IPS-11a (cell line): ENCODE results near the gene TTLL6.

Source experiments
- H3K4me3 ChIP-seq: one replicate; pipeline ENCODE4 v1.5.1; 2013; ENCODE audit warnings: low read depth, low read length, control low read depth

The TTLL6 gene

GRCh38 chr17:48745381-48746275 is 71.4 kb downstream of the TTLL6 start:
- no peak overlapping the region for H3K4me3 ChIP-seq

- H3K4me3 ChIP-seq = no peak overlapping the region
Measured at GRCh38 chr17:48740537-48740936, 76.5 kb downstream of the TTLL6 start.

GRCh38 chr17:48738803-48739526 is 78.1 kb downstream of the TTLL6 start:
- no peak overlapping the region for H3K4me3 ChIP-seq

- no peak overlapping the region for H3K4me3 ChIP-seq
Measured at GRCh38 chr17:48738424-48738802, 78.6 kb downstream of the TTLL6 start.

- no peak overlapping the region for H3K4me3 ChIP-seq
Measured at GRCh38 chr17:48737330-48738043, 79.5 kb downstream of the TTLL6 start.

GRCh38 chr17:48735062-48735351 is 82.0 kb downstream of the TTLL6 start:
- H3K4me3 ChIP-seq = no peak overlapping the region

GRCh38 chr17:48734333-48735061 is 82.5 kb downstream of the TTLL6 start:
- H3K4me3 ChIP-seq = no peak overlapping the region

- no peak overlapping the region for H3K4me3 ChIP-seq
Measured at GRCh38 chr17:48733632-48734328, 83.2 kb downstream of the TTLL6 start.

- no peak overlapping the region for H3K4me3 ChIP-seq
Measured at GRCh38 chr17:48732688-48733629, 84.1 kb downstream of the TTLL6 start.

GRCh38 chr17:48731355-48731754 is 85.7 kb downstream of the TTLL6 start:
- no peak overlapping the region for H3K4me3 ChIP-seq

GRCh38 chr17:48730240-48730550 is 86.8 kb downstream of the TTLL6 start:
- H3K4me3 ChIP-seq = no peak overlapping the region

- H3K4me3 ChIP-seq = no peak overlapping the region
Measured at GRCh38 chr17:48729335-48730239, 87.4 kb downstream of the TTLL6 start.

- peak within 1 kb of the TSS; percentile 18 for H3K4me3 ChIP-seq
Measured at GRCh38 chr17:48728232-48729231, 88.5 kb downstream of the TTLL6 start, which contains the start of gene HOXB13. Gene HOXB13, minus strand, starts transcription at chr17:48728750. Its CDS starts 157 bp downstream, at chr17:48728593.

- H3K4me3 ChIP-seq = no peak overlapping the region
Measured at GRCh38 chr17:48727415-48728175, 89.4 kb downstream of the TTLL6 start.

- H3K4me3 ChIP-seq = no peak overlapping the region
Measured at GRCh38 chr17:48726916-48727286, 90.1 kb downstream of the TTLL6 start.

- H3K4me3 ChIP-seq = no peak overlapping the region
Measured at GRCh38 chr17:48726114-48726915, 90.7 kb downstream of the TTLL6 start.
